ENCODE measurements around the gene OTUD4.
"Not testable (repeated sequence)": the region's sequence is repeated elsewhere in the genome, so short reads cannot be mapped to it uniquely, and the experiment has no call there.

OTUD4 gene, protein sequence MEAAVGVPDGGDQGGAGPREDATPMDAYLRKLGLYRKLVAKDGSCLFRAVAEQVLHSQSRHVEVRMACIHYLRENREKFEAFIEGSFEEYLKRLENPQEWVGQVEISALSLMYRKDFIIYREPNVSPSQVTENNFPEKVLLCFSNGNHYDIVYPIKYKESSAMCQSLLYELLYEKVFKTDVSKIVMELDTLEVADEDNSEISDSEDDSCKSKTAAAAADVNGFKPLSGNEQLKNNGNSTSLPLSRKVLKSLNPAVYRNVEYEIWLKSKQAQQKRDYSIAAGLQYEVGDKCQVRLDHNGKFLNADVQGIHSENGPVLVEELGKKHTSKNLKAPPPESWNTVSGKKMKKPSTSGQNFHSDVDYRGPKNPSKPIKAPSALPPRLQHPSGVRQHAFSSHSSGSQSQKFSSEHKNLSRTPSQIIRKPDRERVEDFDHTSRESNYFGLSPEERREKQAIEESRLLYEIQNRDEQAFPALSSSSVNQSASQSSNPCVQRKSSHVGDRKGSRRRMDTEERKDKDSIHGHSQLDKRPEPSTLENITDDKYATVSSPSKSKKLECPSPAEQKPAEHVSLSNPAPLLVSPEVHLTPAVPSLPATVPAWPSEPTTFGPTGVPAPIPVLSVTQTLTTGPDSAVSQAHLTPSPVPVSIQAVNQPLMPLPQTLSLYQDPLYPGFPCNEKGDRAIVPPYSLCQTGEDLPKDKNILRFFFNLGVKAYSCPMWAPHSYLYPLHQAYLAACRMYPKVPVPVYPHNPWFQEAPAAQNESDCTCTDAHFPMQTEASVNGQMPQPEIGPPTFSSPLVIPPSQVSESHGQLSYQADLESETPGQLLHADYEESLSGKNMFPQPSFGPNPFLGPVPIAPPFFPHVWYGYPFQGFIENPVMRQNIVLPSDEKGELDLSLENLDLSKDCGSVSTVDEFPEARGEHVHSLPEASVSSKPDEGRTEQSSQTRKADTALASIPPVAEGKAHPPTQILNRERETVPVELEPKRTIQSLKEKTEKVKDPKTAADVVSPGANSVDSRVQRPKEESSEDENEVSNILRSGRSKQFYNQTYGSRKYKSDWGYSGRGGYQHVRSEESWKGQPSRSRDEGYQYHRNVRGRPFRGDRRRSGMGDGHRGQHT

DNA sequence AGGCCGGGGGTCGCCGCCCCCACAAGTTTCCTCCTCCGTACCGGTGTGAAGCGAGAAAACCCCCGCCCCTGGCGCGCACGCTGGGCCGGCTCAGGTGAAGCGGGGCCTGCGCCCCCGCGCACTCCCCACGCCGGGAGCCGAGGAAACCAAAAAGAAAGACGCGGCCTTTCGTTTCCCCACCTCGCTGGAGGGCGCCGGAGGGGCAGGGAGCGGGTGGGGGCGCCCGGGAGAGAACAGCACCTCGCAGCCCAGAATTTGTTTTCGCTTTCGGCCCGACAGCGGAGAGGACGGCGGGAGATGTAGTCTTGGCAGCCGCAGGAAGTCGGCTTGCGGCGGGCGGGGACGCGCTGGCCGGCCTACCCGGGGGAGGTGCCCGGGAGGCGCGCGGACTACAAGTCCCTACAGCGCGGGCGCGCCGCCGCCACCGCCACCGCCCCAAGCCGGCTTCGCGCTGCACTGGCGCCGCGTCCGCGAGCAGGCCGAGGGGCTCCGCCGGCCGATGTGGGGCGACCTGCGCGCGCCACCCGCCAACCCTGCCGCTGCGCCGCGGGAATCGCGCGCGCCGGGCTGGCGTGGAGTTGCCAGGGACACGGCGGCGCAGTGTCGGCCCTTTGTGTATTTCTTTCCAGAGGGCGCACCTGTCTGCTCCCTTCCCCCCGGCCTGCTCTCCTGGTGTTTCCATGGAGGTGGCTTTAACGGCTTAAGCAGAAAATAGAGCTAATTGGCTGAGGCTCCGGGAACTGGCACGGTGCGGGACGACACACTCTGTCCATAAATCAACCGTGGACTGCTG, at the start of gene OTUD4:
Gene OTUD4 (minus strand): TSS at position 292 of the 793 bp plus-strand sequence. CDS start 616 bp downstream, outside the sequence.
- peak; percentile 59 for DNase-seq

DNA sequence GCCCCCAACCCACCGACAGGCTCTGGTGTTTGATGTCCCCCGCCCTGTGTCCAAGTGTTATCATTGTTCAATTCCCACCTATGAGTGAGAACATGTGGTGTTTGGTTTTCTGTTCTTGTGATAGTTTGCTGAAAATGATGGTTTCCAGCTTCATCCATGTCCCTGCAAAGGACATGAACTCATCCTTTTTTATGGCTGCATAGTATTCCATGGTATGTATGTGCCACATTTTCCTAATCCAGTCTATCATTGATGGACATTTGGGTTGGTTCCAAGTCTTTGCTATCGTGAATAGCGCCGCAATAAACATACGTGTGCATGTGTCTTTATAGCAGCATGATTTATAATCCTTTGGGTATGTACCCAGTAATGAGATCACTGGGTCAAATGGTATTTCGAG, 42.8 kb upstream of the OTUD4 start:
- DNase-seq = not testable (repeated sequence)

DNA sequence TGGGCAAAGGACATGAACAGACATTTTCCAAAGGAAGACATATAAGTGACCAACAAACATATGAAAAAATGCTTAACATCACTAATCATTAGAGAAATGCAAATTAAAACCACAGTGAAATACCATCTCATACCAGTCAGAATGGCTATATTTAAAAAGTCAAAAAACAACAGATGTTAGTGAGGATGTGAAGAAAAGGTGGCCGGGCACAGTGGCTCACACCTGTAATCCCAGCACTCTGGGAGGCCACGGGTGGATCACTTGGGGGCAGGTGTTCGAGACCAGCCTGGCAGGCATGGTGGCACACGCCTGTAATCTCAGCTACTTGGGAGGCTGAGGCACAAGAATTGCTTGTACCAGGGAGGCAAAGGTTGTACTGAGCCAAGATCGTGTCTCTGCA, 41.1 kb upstream of the OTUD4 start:
- not testable (repeated sequence) for DNase-seq

DNA sequence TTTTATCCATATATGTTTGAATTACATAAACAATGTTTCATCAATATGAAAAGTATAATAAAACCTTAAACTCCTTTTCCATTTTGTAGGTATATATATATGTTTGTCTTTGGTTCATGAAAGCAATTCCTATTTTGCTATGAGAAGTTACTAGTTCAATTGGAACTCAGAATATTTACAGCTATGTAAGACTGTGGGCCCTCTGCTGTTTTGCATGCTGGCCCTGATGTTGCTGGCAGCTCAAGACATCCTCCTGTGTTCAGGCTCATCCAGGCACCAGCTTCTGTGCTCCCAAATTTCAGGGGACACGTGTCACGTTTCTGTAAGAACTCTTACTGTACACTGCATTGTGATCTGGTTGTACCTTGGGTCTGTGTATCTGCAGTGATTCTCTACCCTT, 38.7 kb upstream of the OTUD4 start:
- DNase-seq = no peak

DNA sequence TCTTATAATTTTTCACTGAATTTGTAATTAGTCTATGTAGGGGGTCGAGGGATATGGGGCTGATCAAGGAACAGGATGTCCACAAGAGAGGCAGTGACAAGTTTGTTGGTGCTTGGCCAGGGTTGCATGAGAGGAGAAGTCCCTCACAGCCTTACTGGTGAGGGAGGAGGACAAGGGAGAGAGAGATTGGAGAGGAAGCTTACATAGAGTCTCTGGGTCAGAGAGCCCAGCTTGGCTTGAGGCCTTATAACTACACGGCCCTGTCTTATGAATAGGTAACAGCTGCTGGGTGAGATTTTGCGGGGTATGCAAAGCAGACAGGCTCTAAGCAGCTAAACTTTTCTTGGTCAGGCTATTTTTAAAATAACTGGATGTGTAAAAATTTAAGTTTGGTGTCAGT, 37.9 kb upstream of the OTUD4 start:
- DNase-seq = no peak

DNA sequence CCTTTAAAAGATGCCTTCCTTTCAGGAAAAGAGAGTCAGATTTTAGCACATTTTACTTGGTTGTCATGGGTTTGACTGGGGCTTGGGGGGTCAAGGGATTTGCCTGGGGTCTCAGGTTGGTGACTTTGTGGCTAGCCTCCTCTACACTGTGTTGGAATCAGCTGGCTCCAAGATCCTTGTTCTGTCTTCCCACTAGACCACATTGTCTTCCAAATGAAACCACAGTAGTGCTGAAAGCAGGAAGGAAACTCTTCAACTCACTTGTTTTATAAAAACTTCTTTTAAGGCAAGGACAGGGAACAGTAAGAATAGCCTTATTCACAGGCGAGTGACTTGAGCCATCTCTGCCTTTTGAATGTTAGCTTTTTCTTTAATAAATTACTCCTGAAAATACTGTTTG, 37.0 kb upstream of the OTUD4 start:
- no peak for DNase-seq

- no peak for DNase-seq
These were observed 36.1 kb upstream of the OTUD4 start for GRCh38 chr4:145216535-145216934.

DNA sequence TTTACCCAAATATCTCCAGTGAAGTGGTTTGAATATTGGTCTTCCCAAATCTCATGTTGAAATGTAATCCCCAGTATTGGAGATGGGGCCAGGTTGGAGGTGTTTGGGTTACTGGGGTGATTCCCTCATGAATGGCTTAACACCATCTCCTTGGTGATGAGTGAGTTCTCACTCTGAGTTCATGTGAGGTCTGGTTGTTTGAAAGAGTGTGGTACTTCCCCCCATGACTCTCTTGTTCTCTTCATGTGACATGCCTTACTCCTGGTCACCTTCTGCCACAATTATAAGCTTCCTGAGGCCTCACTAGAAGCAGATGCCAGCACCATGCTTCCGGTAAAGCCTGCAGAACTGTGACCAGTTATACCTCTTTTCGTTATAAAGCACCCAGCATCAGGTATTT, 32.9 kb upstream of the OTUD4 start:
- no peak for DNase-seq

GRCh38 chr4:145207934-145208333, 27.5 kb upstream of the OTUD4 start:
- no peak for DNase-seq

DNA sequence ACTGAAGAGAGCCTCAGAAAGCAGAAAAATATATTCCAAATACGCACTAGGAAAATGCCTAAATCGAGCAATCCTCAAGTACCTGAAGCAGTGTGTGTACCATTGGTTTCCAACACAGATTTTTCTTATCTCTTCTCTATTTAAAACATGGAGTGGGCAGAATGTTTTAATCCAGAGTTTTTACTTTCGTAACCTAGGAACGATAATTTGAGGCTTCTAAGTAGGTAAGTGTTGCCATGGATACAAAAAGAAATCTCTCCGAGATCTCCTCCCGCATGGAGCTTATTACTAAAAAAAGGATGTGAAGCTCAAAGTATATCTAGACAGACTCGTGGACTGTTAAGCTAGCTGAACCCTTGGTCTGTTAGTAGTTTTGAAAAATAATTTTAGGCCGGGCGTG, 23.0 kb upstream of the OTUD4 start:
- no peak for DNase-seq

GRCh38 chr4:145200366-145200765, 20.0 kb upstream of the OTUD4 start:
- DNase-seq = no peak

GRCh38 chr4:145199051-145199716, 18.8 kb upstream of the OTUD4 start:
- DNase-seq = no peak

- no peak for DNase-seq
These were observed 16.4 kb upstream of the OTUD4 start for GRCh38 chr4:145196747-145197146.

- peak; percentile 36 for DNase-seq
These were observed 15.0 kb upstream of the OTUD4 start for GRCh38 chr4:145195167-145195952.

GRCh38 chr4:145189981-145190380, 9.6 kb upstream of the OTUD4 start:
- no peak for DNase-seq

- peak; percentile 24 for DNase-seq
These were observed 6.3 kb upstream of the OTUD4 start for GRCh38 chr4:145186729-145187128.

GRCh38 chr4:145183581-145183980, 3.2 kb upstream of the OTUD4 start:
- DNase-seq = no peak

DNA sequence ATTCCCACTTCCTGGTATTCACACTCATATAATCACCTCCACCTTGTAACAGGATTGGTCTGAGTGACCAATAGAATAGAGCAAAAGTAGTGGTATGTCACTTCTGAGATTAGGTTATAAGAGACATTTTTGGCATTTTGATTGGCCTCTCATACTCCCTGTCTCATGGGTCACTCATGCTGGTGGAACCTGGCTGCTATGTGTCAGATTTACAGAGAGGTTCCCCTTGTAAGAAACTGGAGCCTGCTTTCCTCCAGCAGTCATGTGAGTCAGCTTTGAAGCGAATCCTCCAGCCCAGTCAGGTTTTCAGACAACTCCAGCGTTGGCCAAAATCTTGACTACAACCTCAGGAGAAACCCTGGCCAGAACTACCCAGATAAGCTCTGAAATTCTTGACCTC, 2.6 kb upstream of the OTUD4 start:
- DNase-seq = no peak

GRCh38 chr4:145182222-145182621, 1.8 kb upstream of the OTUD4 start:
- no peak for DNase-seq

DNA sequence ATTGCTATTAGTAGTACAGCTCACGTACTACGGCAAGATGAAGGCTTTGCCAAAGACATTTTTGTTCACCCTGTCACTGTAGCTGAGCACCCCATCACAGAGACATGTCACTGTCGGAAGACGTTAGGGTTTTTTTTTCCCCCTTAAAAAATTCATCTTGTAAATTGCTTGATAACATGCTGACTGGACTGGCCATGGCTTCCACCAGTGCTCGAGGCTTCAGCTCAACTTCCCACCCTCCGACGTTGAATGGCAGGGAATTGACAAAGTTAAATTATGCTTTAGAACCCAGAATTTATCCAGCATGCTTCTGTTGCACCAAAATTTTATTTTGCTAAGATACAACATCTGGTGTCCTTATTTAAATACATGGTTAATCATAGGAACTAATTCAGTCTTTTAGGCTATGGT, 707 bp upstream of the OTUD4 start:
- DNase-seq = no peak

DNA sequence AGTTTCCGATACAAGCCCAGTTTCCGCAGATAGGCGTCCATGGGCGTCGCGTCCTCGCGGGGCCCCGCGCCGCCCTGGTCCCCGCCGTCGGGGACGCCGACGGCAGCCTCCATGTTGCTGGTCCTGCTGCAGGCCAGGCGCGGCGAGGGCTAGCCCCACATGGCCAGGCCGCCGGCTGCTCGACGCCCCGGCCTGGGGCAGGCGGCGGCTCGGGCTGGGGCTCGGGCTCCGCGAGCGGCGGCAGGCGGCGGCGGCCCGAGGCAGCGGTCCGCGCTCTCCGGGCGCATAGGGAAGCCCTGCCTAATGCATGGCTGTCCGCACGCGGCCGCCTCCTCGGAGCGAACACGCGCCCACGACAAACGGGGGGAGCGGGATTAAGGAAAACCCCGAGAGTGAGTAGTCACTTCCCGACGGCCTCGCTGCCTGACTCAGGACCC, 510 bp downstream of the OTUD4 start:
- not testable (repeated sequence) for DNase-seq
